Prostate gland (tissue), 2 donors: ENCODE data around the gene BCL11B.

ENCODE experiments used
- POLR2A ChIP-seq: fragments of 450-650 bp; IDR thresholded peaks from one replicate; pipeline ENCODE4 v1.6.1; 2016; ENCODE audit warnings: antibody characterized with exemption, mild to moderate bottlenecking
- POLR2AphosphoS5 ChIP-seq: sonication (generic); formaldehyde crosslinking; IDR thresholded peaks from one replicate; pipeline ENCODE4 v1.6.1; 2017; ENCODE audit warnings: antibody characterized with exemption
- TF ChIP-seq, protein P1 (sequence below), 4 experiments: fragments of 200-600 bp in 2 of 4; fragments of 450-650 bp in 2 of 4; sonication (generic) in 2 of 4; IDR thresholded peaks; 1 replicate in 3 of 4; 2 replicates in 1 of 4; pipeline ENCODE4 v1.5.1; 2016 to 2019; ENCODE audit warnings: antibody characterized with exemption in 4 of 4, mild to moderate bottlenecking in 2 of 4, moderate library complexity in 2 of 4

DNA sequence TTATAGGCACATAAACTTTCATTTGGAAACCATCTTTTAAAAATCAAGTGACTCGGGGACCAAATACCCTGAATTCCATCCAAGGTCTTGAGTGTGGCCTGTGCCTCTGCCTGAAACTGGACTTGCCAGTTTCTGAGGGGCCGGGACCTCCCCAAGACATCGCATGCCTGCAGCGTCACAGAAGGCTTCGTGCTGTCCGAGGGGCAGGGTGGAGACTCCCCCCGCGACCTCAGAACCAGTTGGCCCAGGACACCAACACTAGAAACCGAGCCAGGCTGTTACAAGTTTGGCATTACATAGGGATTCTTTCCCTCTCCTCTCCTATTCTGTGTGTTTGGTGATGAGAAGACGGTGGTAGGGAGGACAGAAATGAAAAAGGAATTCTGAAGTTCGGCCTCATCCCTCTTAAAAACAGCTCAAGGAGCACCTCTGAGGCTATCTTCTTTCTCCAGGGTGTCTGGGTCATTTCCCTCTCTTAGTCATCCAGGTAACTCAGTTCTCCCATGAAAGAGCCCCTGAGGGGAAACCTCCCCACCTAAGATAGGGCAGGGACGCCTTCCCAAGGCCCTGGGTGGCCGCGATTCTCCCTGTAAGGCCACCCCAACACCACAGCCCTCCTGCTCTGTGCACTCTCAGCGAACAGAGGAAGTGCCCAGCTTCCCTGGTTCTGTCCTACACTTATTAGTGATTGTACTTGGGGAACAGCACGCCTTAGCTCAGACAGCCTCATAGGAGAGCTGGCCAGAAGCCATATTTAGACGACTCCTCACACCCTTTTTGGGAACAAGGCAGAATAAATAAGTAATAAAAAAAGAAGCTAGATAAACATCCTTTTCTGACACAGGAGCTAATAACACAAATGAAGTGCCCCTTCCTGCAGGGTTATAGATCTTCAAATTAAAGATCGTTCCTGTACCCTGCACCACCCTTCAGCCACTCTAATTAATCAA, 93.8 kb downstream of the BCL11B start:
- TF ChIP-seq, protein P1, sequence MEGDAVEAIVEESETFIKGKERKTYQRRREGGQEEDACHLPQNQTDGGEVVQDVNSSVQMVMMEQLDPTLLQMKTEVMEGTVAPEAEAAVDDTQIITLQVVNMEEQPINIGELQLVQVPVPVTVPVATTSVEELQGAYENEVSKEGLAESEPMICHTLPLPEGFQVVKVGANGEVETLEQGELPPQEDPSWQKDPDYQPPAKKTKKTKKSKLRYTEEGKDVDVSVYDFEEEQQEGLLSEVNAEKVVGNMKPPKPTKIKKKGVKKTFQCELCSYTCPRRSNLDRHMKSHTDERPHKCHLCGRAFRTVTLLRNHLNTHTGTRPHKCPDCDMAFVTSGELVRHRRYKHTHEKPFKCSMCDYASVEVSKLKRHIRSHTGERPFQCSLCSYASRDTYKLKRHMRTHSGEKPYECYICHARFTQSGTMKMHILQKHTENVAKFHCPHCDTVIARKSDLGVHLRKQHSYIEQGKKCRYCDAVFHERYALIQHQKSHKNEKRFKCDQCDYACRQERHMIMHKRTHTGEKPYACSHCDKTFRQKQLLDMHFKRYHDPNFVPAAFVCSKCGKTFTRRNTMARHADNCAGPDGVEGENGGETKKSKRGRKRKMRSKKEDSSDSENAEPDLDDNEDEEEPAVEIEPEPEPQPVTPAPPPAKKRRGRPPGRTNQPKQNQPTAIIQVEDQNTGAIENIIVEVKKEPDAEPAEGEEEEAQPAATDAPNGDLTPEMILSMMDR (IDR thresholded peaks at IDR 0.05): no peak
- no peak for TF ChIP-seq POLR2AphosphoS5
- no peak for TF ChIP-seq POLR2A
